Neuronal stem cell (in vitro differentiated cells): ENCODE data around the gene TSHZ1.
A peak's percentile ranks its signal among the peaks of the same experiment; 100 is the strongest.

Experiments used
- DNase-seq: peaks from one replicate; pipeline ENCODE4 v3.0.0-alpha.2; 2013; ENCODE audit warnings: low spot score
- H2AFZ ChIP-seq: one replicate; pipeline ENCODE4 v1.6.1; 2013; ENCODE audit warnings: mild to moderate bottlenecking, low read length, inconsistent platforms
- H2AK5ac ChIP-seq: 2 replicates; pipeline ENCODE4 v1.6.1; 2013; ENCODE audit warnings: low read depth, mild to moderate bottlenecking, inconsistent platforms, low read length, moderate library complexity, mixed read lengths
- H2BK120ac ChIP-seq: 2 replicates; pipeline ENCODE4 v1.6.1; 2013; ENCODE audit warnings: low read depth, mild to moderate bottlenecking, inconsistent platforms, low read length, moderate library complexity, mixed read lengths
- H2BK12ac ChIP-seq: one replicate; pipeline ENCODE4 v1.6.1; 2013; ENCODE audit warnings: low read length, inconsistent platforms
- H2BK15ac ChIP-seq: 2 replicates; pipeline ENCODE4 v1.6.1; 2013; ENCODE audit warnings: mild to moderate bottlenecking, low read length, inconsistent platforms, mixed read lengths
- H2BK5ac ChIP-seq: one replicate; pipeline ENCODE4 v1.6.1; 2013; ENCODE audit warnings: inconsistent platforms, mild to moderate bottlenecking, low read length, moderate library complexity
- H3K14ac ChIP-seq: one replicate; pipeline ENCODE4 v1.6.1; 2013; ENCODE audit warnings: low read length, inconsistent platforms
- H3K18ac ChIP-seq: 2 replicates; pipeline ENCODE4 v1.6.1; 2013; ENCODE audit warnings: low read length, inconsistent platforms
- H3K23ac ChIP-seq: 2 replicates; pipeline ENCODE4 v1.6.1; 2013; ENCODE audit warnings: low read depth, mild to moderate bottlenecking, mixed read lengths, low read length, inconsistent platforms; ENCODE audit not compliant: poor library complexity
- H3K27ac ChIP-seq: replicated peaks from 3 replicates; pipeline ENCODE4 v1.5.1; 2013; ENCODE audit warnings: low read length, inconsistent platforms
- H3K27me3 ChIP-seq, 3 experiments: 2 replicates each; pipeline ENCODE4 v1.6.1; 2013; ENCODE audit warnings: low read length in 3 of 3, mild to moderate bottlenecking in 2 of 3, inconsistent platforms in 1 of 3, low read depth in 1 of 3, mixed read lengths in 1 of 3, moderate library complexity in 1 of 3; ENCODE audit not compliant: control insufficient read depth in 3 of 3, insufficient read depth in 3 of 3
- H3K36me3 ChIP-seq, 2 donors: replicated peaks in 1 of 2; 2 replicates each; pipeline ENCODE4 v1.6.1; 2013; ENCODE audit warnings: low read length in 2 of 2; ENCODE audit not compliant: control insufficient read depth in 2 of 2, insufficient read depth in 2 of 2
- H3K4ac ChIP-seq: 2 replicates; pipeline ENCODE4 v1.6.1; 2013; ENCODE audit warnings: inconsistent platforms, mild to moderate bottlenecking, low read length, moderate library complexity
- H3K4me1 ChIP-seq, 2 donors: 1 replicate in 1 of 2; 2 replicates in 1 of 2; pipeline ENCODE4 v1.6.1; 2013; ENCODE audit warnings: low read length in 2 of 2, low read depth in 1 of 2; ENCODE audit not compliant: control insufficient read depth in 2 of 2, insufficient read depth in 1 of 2
- H3K4me2 ChIP-seq: one replicate; pipeline ENCODE4 v1.6.1; 2013; ENCODE audit warnings: mild to moderate bottlenecking, low read length, inconsistent platforms; ENCODE audit not compliant: insufficient read depth, poor library complexity, severe bottlenecking
- H3K4me3 ChIP-seq, 2 donors: 2 replicates each; pipeline ENCODE4 v1.5.1; 2013; ENCODE audit warnings: low read length in 2 of 2, mild to moderate bottlenecking in 2 of 2, inconsistent platforms in 1 of 2, moderate library complexity in 1 of 2
- H3K79me1 ChIP-seq: one replicate; pipeline ENCODE4 v1.6.1; 2013; ENCODE audit warnings: low read depth, mild to moderate bottlenecking, inconsistent platforms, low read length, moderate library complexity
- H3K9ac ChIP-seq: one replicate; pipeline ENCODE4 v1.6.1; 2013; ENCODE audit warnings: mild to moderate bottlenecking, low read depth, low read length, inconsistent platforms; ENCODE audit not compliant: poor library complexity
- H3K9me3 ChIP-seq, 2 donors: replicated peaks in 1 of 2; 2 replicates each; pipeline versions ENCODE3 to v1.6.1; 2013; ENCODE audit warnings: low read length in 2 of 2, mild to moderate bottlenecking in 2 of 2, inconsistent platforms in 1 of 2, low read depth in 1 of 2, mixed read lengths in 1 of 2, moderate library complexity in 1 of 2; ENCODE audit not compliant: control insufficient read depth in 2 of 2, insufficient read depth in 1 of 2
- H4K8ac ChIP-seq: one replicate; pipeline ENCODE4 v1.6.1; 2013; ENCODE audit warnings: low read depth, mild to moderate bottlenecking, inconsistent platforms, low read length, moderate library complexity
- H4K91ac ChIP-seq: one replicate; pipeline ENCODE4 v1.6.1; 2013; ENCODE audit warnings: low read length, low read depth, mild to moderate bottlenecking, inconsistent platforms; ENCODE audit not compliant: poor library complexity
- WGBS, 2 donors: extraction: QIAGEN DNeasy Blood & Tissue Kit; methylation state at CpG; one replicate each; pipeline ENCODE4 v1.1.7; 2013; ENCODE audit warnings: missing lambda C conversion rate in 2 of 2, mixed read lengths in 1 of 2; ENCODE audit not compliant: insufficient read length in 2 of 2, insufficient replicate concordance in 1 of 2; ENCODE audit errors: extremely low coverage in 2 of 2; 5-methylcytosine and 5-hydroxymethylcytosine counted together

Gene TSHZ1

GRCh38 chr18:75249672-75250470 is 39.3 kb downstream of the TSHZ1 start:
- H3K4me1 ChIP-seq, result no peaks in the 10 kb centered on the region
- H3K9ac ChIP-seq, result peak overlapping the region; percentile 66
- no peaks in the 10 kb centered on the region for H3K79me1 ChIP-seq
- no peaks in the 10 kb centered on the region for H3K36me3 ChIP-seq
- no peak overlapping the region for H3K4me2 ChIP-seq
- H2BK15ac ChIP-seq, result peak overlapping the region; percentile 78
- H3K23ac ChIP-seq, result peak overlapping the region; percentile 40
- H4K8ac ChIP-seq, result no peak overlapping the region
- no CpG with 5 or more reads among the region's 18 CpGs for WGBS, 2 donors
- no peaks in the 10 kb centered on the region for H3K9me3 ChIP-seq
- H2BK120ac ChIP-seq, result no peak overlapping the region
- no peak overlapping the region for H3K27ac ChIP-seq
- no peak overlapping the region for H2AFZ ChIP-seq
- peak overlapping the region; percentile 48 for H3K18ac ChIP-seq
- no peaks in the 10 kb centered on the region for H3K27me3 ChIP-seq
- H2AK5ac ChIP-seq, result peak overlapping the region; percentile 93
- H4K91ac ChIP-seq, result no peak overlapping the region
- H2BK5ac ChIP-seq, result no peak overlapping the region
- H3K4ac ChIP-seq, result no peak overlapping the region
- H2BK12ac ChIP-seq, result no peak overlapping the region
- H3K14ac ChIP-seq, result peak overlapping the region; percentile 40
- H3K4me3 ChIP-seq, result no peak overlapping the region
- no peak for DNase-seq

GRCh38 chr18:75250471-75250821 is 39.8 kb downstream of the TSHZ1 start:
- Histone ChIP-seq H3K36me3 (no peaks in the 10 kb centered on the region), H2BK15ac (peak overlapping the region; percentile 78), H4K8ac (no peak overlapping the region), H3K23ac (peak overlapping the region; percentile 40), H3K4me1 (no peaks in the 10 kb centered on the region), H2AFZ (no peak overlapping the region), H3K27me3 (no peaks in the 10 kb centered on the region), H2AK5ac (peak overlapping the region; percentile 93), H3K4me3 (no peak overlapping the region), H3K4me2 (no peak overlapping the region), H3K18ac (peak overlapping the region; percentile 64), H4K91ac (no peak overlapping the region), H3K14ac (no peak overlapping the region), H2BK5ac (no peak overlapping the region), H3K79me1 (no peaks in the 10 kb centered on the region), H3K9me3 (no peaks in the 10 kb centered on the region), H3K4ac (no peak overlapping the region), H2BK120ac (no peak overlapping the region), H3K27ac (no peak overlapping the region), H2BK12ac (no peak overlapping the region), H3K9ac (no peak overlapping the region)
- DNase-seq, result no peak
- no CpG with 5 or more reads among the region's 20 CpGs for WGBS, 2 donors

- WGBS, 2 donors, result no CpG with 5 or more reads among the region's 5 CpGs
- Histone ChIP-seq H2AK5ac (no peak overlapping the region), H3K4me1 (no peaks in the 10 kb centered on the region), H4K8ac (no peak overlapping the region), H3K27me3 (no peaks in the 10 kb centered on the region), H3K4me2 (no peak overlapping the region), H3K9me3 (no peaks in the 10 kb centered on the region), H3K9ac (no peak overlapping the region), H3K4me3 (no peak overlapping the region), H2BK12ac (no peak overlapping the region), H3K18ac (no peak overlapping the region), H3K4ac (no peak overlapping the region), H3K23ac (no peak overlapping the region), H4K91ac (no peak overlapping the region), H3K36me3 (no peaks in the 10 kb centered on the region), H2BK5ac (no peak overlapping the region), H3K14ac (no peak overlapping the region), H3K27ac (no peak overlapping the region), H2BK120ac (no peak overlapping the region), H2BK15ac (no peak overlapping the region), H3K79me1 (no peaks in the 10 kb centered on the region), H2AFZ (no peak overlapping the region)
- DNase-seq, result no peak
Observed at GRCh38 chr18:75251466-75251865, 40.9 kb downstream of the TSHZ1 start.

- H2BK5ac ChIP-seq, result no peak overlapping the region
- no peak overlapping the region for H2BK15ac ChIP-seq
- no peak overlapping the region for H3K14ac ChIP-seq
- no peak overlapping the region for H4K8ac ChIP-seq
- H2AFZ ChIP-seq, result no peak overlapping the region
- no peaks in the 10 kb centered on the region for H3K79me1 ChIP-seq
- no peak overlapping the region for H3K4ac ChIP-seq
- no peak overlapping the region for H2BK12ac ChIP-seq
- H2AK5ac ChIP-seq, result no peak overlapping the region
- no peaks in the 10 kb centered on the region for H3K27me3 ChIP-seq
- no peaks in the 10 kb centered on the region for H3K36me3 ChIP-seq
- no peaks in the 10 kb centered on the region for H3K9me3 ChIP-seq
- H3K4me1 ChIP-seq, result no peaks in the 10 kb centered on the region
- WGBS, 2 donors, result no CpG with 5 or more reads among the region's 2 CpGs
- no peak overlapping the region for H2BK120ac ChIP-seq
- no peak overlapping the region for H3K27ac ChIP-seq
- no peak overlapping the region for H4K91ac ChIP-seq
- no peak overlapping the region for H3K9ac ChIP-seq
- no peak overlapping the region for H3K18ac ChIP-seq
- no peak overlapping the region for H3K23ac ChIP-seq
- H3K4me3 ChIP-seq, result no peak overlapping the region
- no peak overlapping the region for H3K4me2 ChIP-seq
- DNase-seq, result no peak
Observed at GRCh38 chr18:75252136-75252535, 41.5 kb downstream of the TSHZ1 start.
